Peyer's patch (tissue), 4 donors: ENCODE data around the gene MCTP1.

Source experiments
- CTCF ChIP-seq, 6 experiments: fragments of 450-650 bp in 4 of 6; fragments of 200-600 bp in 2 of 6; sonication (generic) in 1 of 6; IDR thresholded peaks; one replicate each; pipeline ENCODE4 v1.5.1; 2017 to 2019; ENCODE audit warnings: antibody characterized with exemption in 6 of 6, mild to moderate bottlenecking in 3 of 6, moderate library complexity in 1 of 6
- POLR2A ChIP-seq, 2 donors: fragments of 450-650 bp; IDR thresholded peaks; one replicate each; pipeline ENCODE4 v1.5.1; 2017; ENCODE audit warnings: antibody characterized with exemption in 2 of 2, mild to moderate bottlenecking in 2 of 2, moderate library complexity in 2 of 2

- TF ChIP-seq CTCF (IDR thresholded peaks at IDR 0.05) (no peak), POLR2A (IDR thresholded peaks at IDR 0.05) (no peak)
Measured at GRCh38 chr5:94784536-94785505, 500.1 kb downstream of the MCTP1 start.
